Lower leg skin (tissue), 3 donors: ENCODE data around the gene INTS11.

ENCODE experiments used
- CTCF ChIP-seq, 3 donors: fragments of 450-650 bp; IDR thresholded peaks; one replicate each; pipeline ENCODE4 v1.5.1; 2016; ENCODE audit warnings: antibody characterized with exemption in 3 of 3, mild to moderate bottlenecking in 3 of 3, moderate library complexity in 2 of 3
- POLR2A ChIP-seq, 2 donors: fragments of 450-650 bp; IDR thresholded peaks; one replicate each; pipeline ENCODE4 v1.6.1; 2016 to 2017; ENCODE audit warnings: antibody characterized with exemption in 2 of 2, mild to moderate bottlenecking in 1 of 2, moderate library complexity in 1 of 2

- TF ChIP-seq CTCF (IDR thresholded peaks at IDR 0.05), result no peak
- TF ChIP-seq POLR2A (IDR thresholded peaks at IDR 0.05), result no peak
Observed at GRCh38 chr1:1340185-1340584, 15.7 kb upstream of the INTS11 start.
